ENCODE measurements around the gene NOL12. TPM values are rescaled to one million over a fixed set of nuclear protein-coding genes. Genes with fewer than 3 reads are reported as not detected.

Gene NOL12
- total RNA-seq, 1 experiment from 2014 or later = 30.4 TPM

DNA sequence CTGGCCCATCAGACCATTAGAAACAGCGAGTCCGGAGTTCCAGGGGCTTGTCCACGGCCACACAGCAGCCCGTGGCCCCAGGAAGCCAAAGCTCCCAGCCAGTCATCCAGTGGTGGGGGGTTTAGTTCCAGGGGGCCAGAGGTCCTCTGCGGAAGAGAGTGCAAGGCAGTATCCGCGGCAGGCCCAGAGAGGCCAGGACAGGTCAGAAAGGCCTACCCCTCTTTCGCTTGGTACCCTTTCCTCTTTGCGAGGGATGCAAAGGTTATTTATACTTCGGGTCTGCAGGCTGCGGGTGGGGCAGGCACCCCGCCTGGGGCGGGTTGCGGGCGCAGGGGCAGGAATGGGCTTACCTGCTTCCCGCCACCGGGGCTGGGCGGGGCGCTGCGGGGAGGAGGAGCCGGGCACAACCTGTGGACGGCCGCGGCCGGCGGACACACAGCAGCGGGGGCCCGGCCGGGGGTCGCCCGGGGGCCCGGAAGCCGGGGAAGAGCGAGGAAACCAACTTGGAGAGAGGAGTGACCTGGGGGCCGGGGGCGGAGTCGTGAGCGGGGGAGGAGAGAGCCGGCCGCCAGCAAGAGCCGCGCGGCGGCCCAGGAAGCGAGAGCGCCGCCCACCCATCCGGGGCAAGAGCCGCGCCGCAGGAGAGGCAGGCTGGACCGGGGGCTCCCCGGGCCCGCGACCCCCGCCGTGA lies 46.9 kb upstream of the NOL12 start, which contains the start of gene SH3BP1:
Gene SH3BP1 (plus strand): TSS at position 600 of the 691 bp plus-strand sequence. CDS start 119 bp downstream, outside the sequence.
- Histone ChIP-seq H4K5ac (ENCODE audit: insufficient read length, low read depth, low read length) (no peak within 1 kb of the TSS), H4K8ac (replicated peaks; ENCODE audit: insufficient read length, low read depth, low read length) (no peak within 1 kb of the TSS), H2BK12ac (ENCODE audit: insufficient read length, low read depth, low read length) (no peak within 1 kb of the TSS), H2AFZ (ENCODE audit: low read length) (no peak within 1 kb of the TSS), H3K4ac (ENCODE audit: low read depth, low read length) (no peak within 1 kb of the TSS), H3K18ac (ENCODE audit: insufficient read length, low read depth, low read length) (no peak within 1 kb of the TSS), H2BK120ac (ENCODE audit: low read depth, low read length, poor library complexity, severe bottlenecking) (no peak within 1 kb of the TSS), H3K79me2 (ENCODE audit: insufficient read depth, low read length) (no peaks in the 10 kb centered on the region), H3K27me3 (ENCODE audit: insufficient read depth, low read length) (no peaks in the 10 kb centered on the region), H3K9ac (ENCODE audit: extremely low read depth, insufficient read length, low read length) (peak within 1 kb of the TSS; percentile 18), H3K79me1 (ENCODE audit: insufficient read depth, low read depth, low read length, poor library complexity, severe bottlenecking) (no peaks in the 10 kb centered on the region), H3K23ac (ENCODE audit: insufficient read length, low read depth, low read length) (no peak within 1 kb of the TSS), H4K91ac (ENCODE audit: insufficient read length, low read depth, low read length) (no peak within 1 kb of the TSS), H3K56ac (ENCODE audit: insufficient read length, low read depth, low read length) (no peak within 1 kb of the TSS), H3K27ac (ENCODE audit: insufficient read length, low read depth, low read length) (no peak within 1 kb of the TSS), H4K20me1 (ENCODE audit: control insufficient read depth, insufficient read depth, insufficient read length) (no peaks in the 10 kb centered on the region), H3K23me2 (ENCODE audit: insufficient read length, low read depth, low read length, poor library complexity, severe bottlenecking) (peaks cover 8% of the 10 kb centered on the region), H2BK20ac (ENCODE audit: low read depth, low read length, poor library complexity, severe bottlenecking) (no peak within 1 kb of the TSS), H2AK5ac (ENCODE audit: insufficient read length, low read length) (no peak within 1 kb of the TSS), H3K9me3 (ENCODE audit: control insufficient read depth, low read depth, low read length) (no peaks in the 10 kb centered on the region), H3K4me2 (ENCODE audit: insufficient read depth, insufficient read length, low read length) (peak within 1 kb of the TSS; percentile 82), H3K14ac (ENCODE audit: insufficient read depth, low read length) (peak within 1 kb of the TSS; percentile 64), H2BK5ac (ENCODE audit: insufficient read length, low read length) (no peak within 1 kb of the TSS), H3K4me1 (ENCODE audit: insufficient read depth, low read length) (peaks cover 4% of the 10 kb centered on the region; the same call in 1 of the 2 replicates), H3T11ph (ENCODE audit: low read length) (no peak within 1 kb of the TSS), H2BK15ac (ENCODE audit: low read depth, low read length) (no peak within 1 kb of the TSS)
- Mint-ChIP-seq H3K27ac (peak within 1 kb of the TSS in 1 of 3 experiments; percentile 70; a peak in 3 of 7 replicates), H3K9me3 (no peaks in the 10 kb centered on the region), H3K27me3 (ENCODE audit: low read depth) (no peaks in the 10 kb centered on the region; the same call in 1 of the 2 replicates), H3K36me3 (ENCODE audit: insufficient read depth in 1 of 3, low read depth in 3 of 3) (peaks cover 5 to 19% (median 13%) of the 10 kb centered on the region in 3 experiments), H3K4me1 (peaks cover 27 to 32% of the 10 kb centered on the region in 2 experiments), H3K4me3 (peak within 1 kb of the TSS; percentile 76 to 91)
- peak; percentile 88 for DNase-seq
- TF ChIP-seq, protein P1, sequence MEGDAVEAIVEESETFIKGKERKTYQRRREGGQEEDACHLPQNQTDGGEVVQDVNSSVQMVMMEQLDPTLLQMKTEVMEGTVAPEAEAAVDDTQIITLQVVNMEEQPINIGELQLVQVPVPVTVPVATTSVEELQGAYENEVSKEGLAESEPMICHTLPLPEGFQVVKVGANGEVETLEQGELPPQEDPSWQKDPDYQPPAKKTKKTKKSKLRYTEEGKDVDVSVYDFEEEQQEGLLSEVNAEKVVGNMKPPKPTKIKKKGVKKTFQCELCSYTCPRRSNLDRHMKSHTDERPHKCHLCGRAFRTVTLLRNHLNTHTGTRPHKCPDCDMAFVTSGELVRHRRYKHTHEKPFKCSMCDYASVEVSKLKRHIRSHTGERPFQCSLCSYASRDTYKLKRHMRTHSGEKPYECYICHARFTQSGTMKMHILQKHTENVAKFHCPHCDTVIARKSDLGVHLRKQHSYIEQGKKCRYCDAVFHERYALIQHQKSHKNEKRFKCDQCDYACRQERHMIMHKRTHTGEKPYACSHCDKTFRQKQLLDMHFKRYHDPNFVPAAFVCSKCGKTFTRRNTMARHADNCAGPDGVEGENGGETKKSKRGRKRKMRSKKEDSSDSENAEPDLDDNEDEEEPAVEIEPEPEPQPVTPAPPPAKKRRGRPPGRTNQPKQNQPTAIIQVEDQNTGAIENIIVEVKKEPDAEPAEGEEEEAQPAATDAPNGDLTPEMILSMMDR (conservative IDR thresholded peaks at IDR 0.05) = no peak
- WGBS (ENCODE audit: extremely low coverage, insufficient read length, low lambda C conversion rate) = no CpG with 5 or more reads among the region's 57 CpGs

Measured in H9 (cell line).